ENCODE measurements around the gene KIAA1217. TPM values are rescaled to one million over a fixed set of nuclear protein-coding genes. Genes with fewer than 3 reads are reported as not detected.

Gene KIAA1217
- total and polyA plus RNA-seq, 9 of the 15 experiments (the other 6 are each of a cell fraction or from before 2014, with no cell fraction given) = 0.04 TPM; not detected in 8

GRCh38 chr10:24355056-24355688 is 146.2 kb downstream of the KIAA1217 start:
- no peak overlapping the region for H3K9ac ChIP-seq (ENCODE audit: insufficient read depth in 1 of 2, low read depth in 2 of 2, low read length in 2 of 2)
- FAIRE-seq = no peak
- peaks cover 0 to 4% of the 10 kb centered on the region in 2 experiments; a peak in 1 of 5 replicates for H3K27me3 ChIP-seq (ENCODE audit: control insufficient read depth in 2 of 2, insufficient read depth in 2 of 2, low read length in 2 of 2)
- BruUV-seq (replicated peaks) = no TSS peak
- intact Hi-C loops (cut with micrococcal nuclease) = no loop called here
- CTCF ChIA-PET (ENCODE audit: low intra/inter-chr PET ratio) = no interaction called here
- H2AFZ ChIP-seq (ENCODE audit: low read depth, low read length) = no peak overlapping the region
- POLR2A ChIA-PET = interaction anchor here (0.5 to 1.2 kb wide), 2 partner anchors 18 to 214 kb away, joined by 3 read pairs; no protein-coding TSS in a partner anchor
- H3K4me1 ChIP-seq (replicated peaks in 1 of 2; ENCODE audit: control insufficient read depth in 2 of 2, insufficient read depth in 2 of 2, low read length in 2 of 2) = no peaks in the 10 kb centered on the region
- H3K36me3 ChIP-seq (ENCODE audit: control insufficient read depth, insufficient read depth, low read length) = no peaks in the 10 kb centered on the region
- H3K4me2 ChIP-seq (ENCODE audit: insufficient read depth, low read length) = no peak overlapping the region
- in situ Hi-C loops (cut with MboI) = no loop called here
- no peaks in the 10 kb centered on the region for H3K9me3 ChIP-seq (replicated peaks; ENCODE audit: control insufficient read depth, insufficient read depth, low read depth, low read length)
- no peak overlapping the region for H3K27ac ChIP-seq (ENCODE audit: extremely low read depth, low read depth, low read length)
- no peak overlapping the region for H3K4me3 ChIP-seq
- no peaks in the 10 kb centered on the region for H3K79me2 ChIP-seq (ENCODE audit: control insufficient read depth, insufficient read depth, low read length)
- no peak for ATAC-seq
- H3K9me1 ChIP-seq (ENCODE audit: control insufficient read depth, insufficient read depth, low read length) = no peaks in the 10 kb centered on the region
- DNase-seq (ENCODE audit: extremely low read depth in 1 of 4, low spot score in 3 of 4) = no peak
- WGBS (ENCODE audit: insufficient coverage, low coverage, missing lambda C conversion rate) = 0% methylated on average over 2 of the region's 2 CpGs
- H4K20me1 ChIP-seq (replicated peaks; ENCODE audit: control insufficient read depth, insufficient read depth, low read length) = no peaks in the 10 kb centered on the region; the same call in 1 of the 2 replicates
- TF ChIP-seq NFATC3 (IDR thresholded peaks at IDR 0.05) (no peak), ZNF76 (CRISPR knock-in tag; IDR thresholded peaks at IDR 0.05; ENCODE audit: borderline replicate concordance) (no peak), ZNF282 (CRISPR knock-in tag; IDR thresholded peaks at IDR 0.05) (no peak), RBM39 (optimal IDR thresholded peaks at IDR 0.05; ENCODE audit: low read depth, low read length) (no peak), ARID4B (CRISPR knock-in tag; IDR thresholded peaks at IDR 0.05) (no peak), KLF6 (CRISPR knock-in tag; IDR thresholded peaks at IDR 0.05; ENCODE audit: borderline replicate concordance) (no peak), NUFIP1 (IDR thresholded peaks at IDR 0.05; ENCODE audit: partially characterized antibody) (no peak), FOXK2 (conservative IDR thresholded peaks at IDR 0.05 in 1 of 2, IDR thresholded peaks at IDR 0.05 in 1 of 2; ENCODE audit: low read depth in 2 of 2) (no peak), ZFPM2 (CRISPR knock-in tag; IDR thresholded peaks at IDR 0.05) (no peak), ZNF408 (CRISPR knock-in tag; IDR thresholded peaks at IDR 0.05; ENCODE audit: low read depth) (no peak), SAP30 (IDR thresholded peaks at IDR 0.05; ENCODE audit: borderline replicate concordance, insufficient read depth, low read depth, low read length, poor library complexity, severe bottlenecking) (no peak), NEUROD1 (IDR thresholded peaks at IDR 0.05; ENCODE audit: borderline replicate concordance, low read depth, low read length, partially characterized antibody) (no peak), ZNF232 (CRISPR knock-in tag; IDR thresholded peaks at IDR 0.05) (no peak)
- TF ChIP-seq, protein P1, sequence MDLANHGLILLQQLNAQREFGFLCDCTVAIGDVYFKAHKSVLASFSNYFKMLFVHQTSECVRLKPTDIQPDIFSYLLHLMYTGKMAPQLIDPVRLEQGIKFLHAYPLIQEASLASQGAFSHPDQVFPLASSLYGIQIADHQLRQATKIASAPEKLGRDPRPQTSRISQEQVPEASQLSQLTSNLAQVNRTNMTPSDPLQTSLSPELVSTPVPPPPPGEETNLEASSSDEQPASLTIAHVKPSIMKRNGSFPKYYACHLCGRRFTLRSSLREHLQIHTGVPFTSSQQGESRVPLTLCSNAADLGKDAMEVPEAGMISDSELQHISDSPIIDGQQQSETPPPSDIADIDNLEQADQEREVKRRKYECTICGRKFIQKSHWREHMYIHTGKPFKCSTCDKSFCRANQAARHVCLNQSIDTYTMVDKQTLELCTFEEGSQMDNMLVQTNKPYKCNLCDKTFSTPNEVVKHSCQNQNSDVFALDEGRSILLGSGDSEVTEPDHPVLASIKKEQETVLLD (IDR thresholded peaks at IDR 0.05) = no peak
- TF ChIP-seq, protein P2, sequence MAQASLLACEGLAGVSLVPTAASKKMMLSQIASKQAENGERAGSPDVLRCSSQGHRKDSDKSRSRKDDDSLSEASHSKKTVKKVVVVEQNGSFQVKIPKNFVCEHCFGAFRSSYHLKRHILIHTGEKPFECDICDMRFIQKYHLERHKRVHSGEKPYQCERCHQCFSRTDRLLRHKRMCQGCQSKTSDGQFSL (CRISPR knock-in tag; IDR thresholded peaks at IDR 0.05) = no peak
- TF ChIP-seq, protein P2 (tag; IDR thresholded peaks at IDR 0.05) = no peak
